Posterior vena cava (tissue), 2 donors: Measurements from ENCODE around the gene RFC5. TPM values are rescaled to one million over a fixed set of nuclear protein-coding genes. Genes with fewer than 3 reads are reported as not detected.
"Not testable (repeated sequence)": the region's sequence is repeated elsewhere in the genome, so short reads cannot be mapped to it uniquely, and the experiment has no call there.

Experiments
- DNase-seq: peaks from one replicate; pipeline ENCODE4 v3.0.0-alpha.2; 2020; ENCODE audit warnings: low spot score
- intact Hi-C, 2 donors: fragments of 100-400 bp; cut with DNase I; formaldehyde crosslinking; loops; one replicate each; pipeline versions ENCODE4 v1.14.1 to v1.14.2; 2022 to 2023
- total RNA-seq, 2 donors: library from RNA; stranded (reverse); fragmentation: NEBNext Ultra II Directional; extraction: Animal tissue kit (Norgen Biotek cat#: 25700); gene quantifications; one replicate each; pipeline ENCODE4 v1.2.1, GENCODE V29; 2021
- donor health status: DM: yes; HTN: yes; CAD: no.
- donor health status: DM: yes; HTN: yes; CAD: no.

Gene RFC5
- total RNA-seq, 2 donors from 2014 or later = 6.0 to 7.0 TPM

DNA sequence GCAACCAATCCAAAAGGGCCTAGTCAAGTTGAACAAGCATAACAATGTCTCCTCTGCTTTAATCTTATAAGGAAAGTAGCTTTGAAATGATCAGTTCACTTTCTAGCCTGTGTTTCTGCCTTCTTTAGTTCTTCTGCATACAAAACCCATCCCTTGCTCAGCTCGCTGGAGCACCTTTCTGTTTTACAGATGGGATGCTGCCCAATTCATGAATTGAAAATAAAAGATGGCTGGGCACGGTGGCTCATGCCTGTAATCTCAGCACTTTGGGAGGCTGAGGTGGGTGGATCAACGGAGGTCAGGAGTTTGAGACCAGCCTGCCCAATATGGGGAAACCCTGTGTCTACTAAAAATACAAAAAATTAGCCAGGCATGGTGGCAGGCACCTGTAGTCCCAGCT is 4.5 kb upstream of the RFC5 start:
- no peak for DNase-seq

DNA sequence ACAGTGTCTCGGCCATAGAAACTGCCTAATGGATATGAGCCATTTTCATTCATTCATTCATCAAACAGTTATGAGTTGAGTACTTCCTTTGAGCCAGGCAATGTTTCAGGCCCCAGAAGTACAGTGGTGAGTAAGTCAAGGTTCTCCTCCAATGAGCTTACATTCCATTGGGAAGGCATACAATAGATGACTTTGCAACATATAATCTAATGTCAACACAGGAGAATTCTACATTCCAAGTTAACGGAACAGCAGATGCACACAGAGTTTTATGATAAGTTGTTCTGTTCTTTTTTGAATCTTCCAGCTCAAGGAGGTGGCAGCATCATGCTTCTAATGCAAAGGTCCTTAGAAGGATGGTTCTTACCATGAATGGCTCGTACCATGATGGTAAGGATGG is 3.2 kb upstream of the RFC5 start:
- intact Hi-C loops = no loop called here
- DNase-seq = no peak

More for the DNA sequence above, 4.5 kb upstream of the RFC5 start:
- intact Hi-C loops = no loop called here

DNA sequence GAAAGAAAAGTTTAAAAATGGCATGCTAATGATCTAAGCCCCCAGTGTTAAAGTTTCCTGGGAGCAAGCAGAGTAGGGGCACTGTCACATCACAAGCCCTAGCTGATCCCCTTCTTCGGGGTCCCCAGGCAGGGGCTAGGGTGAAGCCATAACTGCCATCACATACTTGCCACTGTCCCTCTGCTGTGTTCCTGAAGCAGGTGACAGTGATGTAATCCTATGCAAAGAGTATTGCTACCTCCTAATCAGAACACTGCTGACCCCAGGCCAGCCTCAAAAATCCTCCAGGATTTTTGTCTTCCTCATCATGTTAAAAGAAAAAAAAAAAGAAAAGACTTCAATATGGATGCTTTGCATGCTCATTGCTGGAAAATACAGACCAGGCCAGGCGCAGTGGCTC is 1.2 kb upstream of the RFC5 start:
- DNase-seq = no peak
- intact Hi-C loops = loop anchor here in 1 of 2 donors (1.0 kb wide), 1 partner anchor 20 kb away; no protein-coding TSS in a partner anchor

- intact Hi-C loops = loop anchor here in 1 of 2 donors (1.0 kb wide), 1 partner anchor 19 kb away; no protein-coding TSS in a partner anchor
- DNase-seq = no peak
These were observed 559 bp upstream of the RFC5 start for GRCh38 chr12:118015944-118016343.

- no peak for DNase-seq
- intact Hi-C loops = no loop called here
These were observed 1.4 kb downstream of the RFC5 start for GRCh38 chr12:118017926-118018325.

GRCh38 chr12:118020036-118020435 is 3.5 kb downstream of the RFC5 start:
- intact Hi-C loops = no loop called here
- no peak for DNase-seq

- intact Hi-C loops, DNase-seq: not testable (repeated sequence)
These were observed 5.7 kb downstream of the RFC5 start for GRCh38 chr12:118022097-118022727.

DNA sequence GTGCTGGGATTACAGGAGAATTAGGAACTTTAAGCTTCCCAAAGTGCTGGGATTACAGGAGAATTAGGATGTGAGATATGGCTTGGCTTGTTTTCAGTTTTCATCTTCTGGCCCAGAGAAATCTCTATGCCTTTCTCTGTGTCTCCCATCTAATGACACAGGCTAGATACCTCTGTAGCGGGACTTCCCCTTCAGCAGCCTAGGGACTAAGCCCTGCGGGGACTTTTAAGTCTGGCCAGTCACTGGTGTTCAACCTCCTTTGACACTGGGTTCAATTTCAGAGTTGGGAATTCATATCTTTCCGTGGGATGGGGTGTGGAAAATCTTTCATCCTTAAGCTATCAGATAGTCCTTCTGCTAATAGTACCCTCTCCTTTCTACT is 6.2 kb downstream of the RFC5 start:
- intact Hi-C loops = no loop called here
- no peak for DNase-seq

- no peak for DNase-seq
- intact Hi-C loops = no loop called here
These were observed 6.9 kb downstream of the RFC5 start for GRCh38 chr12:118023301-118023860.

DNA sequence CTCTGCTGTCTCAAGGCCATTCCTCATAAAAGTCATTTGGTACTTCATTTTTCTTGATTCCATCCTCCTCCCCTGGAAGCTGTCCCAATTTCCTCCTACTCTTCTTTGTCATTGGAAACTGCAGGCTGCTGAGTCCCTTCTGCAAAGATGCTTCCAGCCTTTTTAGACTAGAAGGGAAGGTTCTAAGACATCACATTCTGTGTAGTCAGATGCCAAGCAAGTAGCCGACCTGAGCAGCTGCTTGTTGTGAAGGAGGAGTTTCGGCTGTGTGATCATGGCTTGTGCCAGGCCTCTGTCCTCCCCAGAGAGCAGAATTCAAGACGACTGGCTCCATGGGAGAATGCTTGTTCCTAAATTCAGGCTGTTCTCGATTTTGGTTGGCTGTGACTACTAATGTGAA is 8.7 kb downstream of the RFC5 start:
- intact Hi-C loops = no loop called here
- no peak for DNase-seq

GRCh38 chr12:118029166-118029565 is 12.7 kb downstream of the RFC5 start:
- DNase-seq = no peak
- intact Hi-C loops = no loop called here

GRCh38 chr12:118032188-118032587 is 15.7 kb downstream of the RFC5 start:
- DNase-seq = no peak
- intact Hi-C loops = no loop called here

- intact Hi-C loops = no loop called here
- no peak for DNase-seq
These were observed 16.8 kb downstream of the RFC5 start for GRCh38 chr12:118033323-118033722.

DNA sequence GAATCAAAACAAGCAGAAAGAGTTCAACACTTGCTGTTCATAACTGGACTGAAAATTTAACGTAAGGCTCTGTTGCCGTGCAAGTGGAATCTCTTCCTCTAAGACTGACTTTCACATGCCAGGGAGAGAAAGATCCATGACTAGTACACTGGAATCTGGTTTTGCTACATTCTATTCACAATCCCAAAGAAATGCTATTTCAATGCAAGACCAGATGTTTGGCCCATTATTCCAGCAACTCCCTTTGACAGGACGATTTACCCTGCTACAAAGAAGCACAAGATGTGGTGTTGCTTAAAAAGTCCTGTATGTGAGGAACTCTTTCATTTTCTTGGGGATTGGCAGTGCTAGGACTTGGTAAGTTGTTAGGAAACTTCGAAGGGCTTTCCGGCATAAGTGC is 17.4 kb downstream of the RFC5 start:
- intact Hi-C loops = no loop called here
- no peak for DNase-seq

DNA sequence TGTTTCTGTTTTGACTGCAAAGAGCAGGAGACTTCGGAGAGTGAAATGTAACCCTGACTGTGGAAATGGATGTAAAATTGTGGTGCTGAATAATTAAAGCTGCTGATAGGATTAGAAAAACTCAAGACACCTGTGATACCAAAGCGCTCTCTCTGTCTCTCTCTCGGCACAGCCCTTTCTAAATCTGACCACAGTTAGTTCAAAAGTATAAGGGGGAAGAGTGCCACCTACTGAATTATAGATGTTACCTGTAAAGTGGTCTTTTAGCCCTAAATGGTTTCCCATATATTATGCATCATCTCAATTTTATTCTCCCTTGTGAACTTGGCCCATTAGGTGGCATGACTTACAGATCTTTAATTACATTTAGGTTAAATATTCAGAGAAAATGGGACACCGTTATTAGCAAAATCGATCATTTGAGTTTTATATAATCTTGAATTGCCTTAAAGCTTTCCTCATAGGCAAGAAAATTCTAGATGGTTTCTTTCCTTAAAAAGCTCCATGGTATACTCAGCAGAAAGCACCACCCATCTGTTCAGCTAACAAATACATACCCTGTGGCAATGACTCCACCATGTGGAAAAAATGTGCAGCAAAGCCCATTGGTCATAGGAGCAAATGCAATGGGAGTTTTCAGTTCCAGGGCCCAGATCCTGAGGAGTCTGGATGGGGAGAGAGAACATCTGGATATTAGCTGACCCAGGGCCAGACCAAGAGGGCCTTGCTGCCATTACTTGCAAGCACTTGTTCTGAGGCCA is 18.1 kb downstream of the RFC5 start:
- intact Hi-C loops = loop anchor here in 1 of 2 donors (1.0 kb wide), 1 partner anchor 19 kb away; no protein-coding TSS in a partner anchor
- DNase-seq = no peak

- no peak for DNase-seq
- intact Hi-C loops = loop anchor here in 1 of 2 donors (1.0 kb wide), 1 partner anchor 20 kb away; no protein-coding TSS in a partner anchor
These were observed 18.9 kb downstream of the RFC5 start for GRCh38 chr12:118035190-118036041.

DNA sequence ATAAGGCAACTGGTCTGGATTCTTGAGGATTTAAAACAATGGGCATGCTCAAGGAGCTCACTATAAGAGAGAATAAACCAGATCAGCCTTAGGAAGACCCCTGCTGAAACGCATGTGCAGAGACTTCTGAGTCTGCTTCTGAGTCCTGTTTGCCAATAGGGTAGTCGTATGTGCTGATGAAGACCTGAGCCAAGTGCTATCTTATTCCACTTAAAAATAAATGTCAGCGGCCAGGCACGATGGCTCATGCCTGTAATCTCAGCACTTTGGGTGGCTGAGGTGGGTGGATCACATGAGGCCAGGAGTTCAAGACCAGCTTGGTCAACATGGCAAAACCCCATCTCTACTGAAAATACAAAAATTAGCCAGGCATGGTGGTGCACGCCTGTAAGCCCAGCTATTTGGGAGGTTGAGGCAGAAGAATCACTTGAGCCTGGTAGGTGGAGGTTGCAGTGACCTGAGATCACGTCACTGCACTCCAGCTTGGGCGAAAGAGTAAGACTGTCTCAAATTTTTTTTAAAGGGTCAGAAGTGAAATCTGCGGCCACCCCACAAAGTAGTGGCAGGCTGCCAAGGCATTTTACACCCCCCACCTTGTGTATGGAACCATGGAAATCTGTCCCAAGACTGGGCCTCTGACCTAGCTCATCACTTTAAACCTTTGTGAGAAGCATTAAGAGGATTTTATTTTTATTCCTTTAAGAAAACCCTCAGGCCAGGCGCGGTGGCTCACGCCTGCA is 20.3 kb downstream of the RFC5 start:
- no peak for DNase-seq
- intact Hi-C loops = no loop called here

- DNase-seq = no peak
- intact Hi-C loops = no loop called here
These were observed 21.6 kb downstream of the RFC5 start for GRCh38 chr12:118038137-118038536.

- no peak for DNase-seq
- intact Hi-C loops = no loop called here
These were observed 25.6 kb downstream of the RFC5 start for GRCh38 chr12:118042091-118042490.
